ENCODE measurements around the gene RAD51B.

DNA sequence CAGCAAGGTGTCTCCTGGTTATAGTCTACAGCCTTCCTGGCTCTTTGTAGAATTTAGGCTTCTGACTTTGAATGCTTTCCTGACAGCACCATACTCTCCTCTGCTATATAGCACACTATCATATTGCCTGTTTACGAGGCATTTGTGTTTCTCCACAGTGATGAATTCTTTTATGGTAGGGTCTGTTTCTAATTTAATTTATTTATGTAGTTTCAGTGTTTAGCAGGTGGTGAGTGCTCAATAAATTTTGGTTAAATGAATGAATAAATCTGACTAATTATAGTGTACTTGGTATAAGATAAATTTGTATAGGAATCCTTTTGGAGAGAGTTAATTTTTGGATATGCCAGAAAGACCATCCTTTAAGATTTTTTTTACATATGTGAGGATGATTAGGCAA lies 115.3 kb downstream of the RAD51B start:
- TF ChIP-seq, protein P1, sequence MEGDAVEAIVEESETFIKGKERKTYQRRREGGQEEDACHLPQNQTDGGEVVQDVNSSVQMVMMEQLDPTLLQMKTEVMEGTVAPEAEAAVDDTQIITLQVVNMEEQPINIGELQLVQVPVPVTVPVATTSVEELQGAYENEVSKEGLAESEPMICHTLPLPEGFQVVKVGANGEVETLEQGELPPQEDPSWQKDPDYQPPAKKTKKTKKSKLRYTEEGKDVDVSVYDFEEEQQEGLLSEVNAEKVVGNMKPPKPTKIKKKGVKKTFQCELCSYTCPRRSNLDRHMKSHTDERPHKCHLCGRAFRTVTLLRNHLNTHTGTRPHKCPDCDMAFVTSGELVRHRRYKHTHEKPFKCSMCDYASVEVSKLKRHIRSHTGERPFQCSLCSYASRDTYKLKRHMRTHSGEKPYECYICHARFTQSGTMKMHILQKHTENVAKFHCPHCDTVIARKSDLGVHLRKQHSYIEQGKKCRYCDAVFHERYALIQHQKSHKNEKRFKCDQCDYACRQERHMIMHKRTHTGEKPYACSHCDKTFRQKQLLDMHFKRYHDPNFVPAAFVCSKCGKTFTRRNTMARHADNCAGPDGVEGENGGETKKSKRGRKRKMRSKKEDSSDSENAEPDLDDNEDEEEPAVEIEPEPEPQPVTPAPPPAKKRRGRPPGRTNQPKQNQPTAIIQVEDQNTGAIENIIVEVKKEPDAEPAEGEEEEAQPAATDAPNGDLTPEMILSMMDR (optimal IDR thresholded peaks at IDR 0.05 in 1 of 3, IDR thresholded peaks at IDR 0.05 in 1 of 3, conservative IDR thresholded peaks at IDR 0.05 in 1 of 3; ENCODE audit: extremely low read depth in 1 of 3, insufficient read depth in 2 of 3, low read length in 3 of 3): no peak
- TF ChIP-seq EZH2 (IDR thresholded peaks at IDR 0.05; ENCODE audit: low read length): no peak

Data from keratinocyte (primary cell).